WTC11 (cell line): ENCODE data around the gene RFX3. TPM values are rescaled to one million over a fixed set of nuclear protein-coding genes. Genes with fewer than 3 reads are reported as not detected.

Experiments
- AFF4 ChIP-seq: sonication (generic); formaldehyde crosslinking; IDR thresholded peaks from 2 replicates; pipeline ENCODE4 v1.8.1; 2023; ENCODE audit warnings: mild to moderate bottlenecking, missing genetic modification reagents, borderline replicate concordance
- AR ChIP-seq: fragments of 250-450 bp; sonication (Bioruptor Pico); IDR thresholded peaks from 2 replicates; pipeline ENCODE4 v1.9.0; 2021; ENCODE audit warnings: mild to moderate bottlenecking
- CREB1 ChIP-seq: sonication (generic); formaldehyde crosslinking; IDR thresholded peaks from 2 replicates; pipeline ENCODE4 v1.8.0; 2023; ENCODE audit warnings: mild to moderate bottlenecking, missing genetic modification reagents
- E2F4 ChIP-seq: sonication (generic); formaldehyde crosslinking; IDR thresholded peaks from 2 replicates; pipeline ENCODE4 v1.8.1; 2022; ENCODE audit warnings: low read depth, mild to moderate bottlenecking, moderate library complexity, missing genetic modification reagents, borderline replicate concordance
- ELF4 ChIP-seq: sonication (generic); formaldehyde crosslinking; IDR thresholded peaks from 2 replicates; pipeline ENCODE4 v1.8.1; 2022; ENCODE audit warnings: low read depth, mild to moderate bottlenecking, moderate library complexity, missing genetic modification reagents
- EMX1 ChIP-seq: fragments of 250-450 bp; sonication (Bioruptor Pico); IDR thresholded peaks from 2 replicates; pipeline ENCODE4 v1.8.0; 2021; ENCODE audit warnings: mild to moderate bottlenecking
- FOXJ3 ChIP-seq: sonication (generic); formaldehyde crosslinking; IDR thresholded peaks from 2 replicates; pipeline ENCODE4 v1.9.0; 2021; ENCODE audit warnings: missing genetic modification reagents, mild to moderate bottlenecking, borderline replicate concordance
- FOXK1 ChIP-seq: sonication (generic); formaldehyde crosslinking; IDR thresholded peaks from 2 replicates; pipeline ENCODE4 v1.8.0; 2022; ENCODE audit warnings: mild to moderate bottlenecking, moderate library complexity, missing genetic modification reagents
- FOXP1 ChIP-seq: sonication (generic); formaldehyde crosslinking; IDR thresholded peaks from 2 replicates; pipeline ENCODE4 v1.8.0; 2022; ENCODE audit warnings: missing genetic modification reagents, mild to moderate bottlenecking, moderate library complexity, borderline replicate concordance
- FOXP4 ChIP-seq: sonication (generic); formaldehyde crosslinking; IDR thresholded peaks from 2 replicates; pipeline ENCODE4 v1.8.0; 2022; ENCODE audit warnings: mild to moderate bottlenecking, missing genetic modification reagents
- GRHL2 ChIP-seq: fragments of 250-450 bp; sonication (Bioruptor Pico); IDR thresholded peaks from 2 replicates; pipeline ENCODE4 v1.8.0; 2022; ENCODE audit warnings: mild to moderate bottlenecking, moderate library complexity; ENCODE audit not compliant: insufficient replicate concordance, severe bottlenecking
- HMGXB4 ChIP-seq: sonication (generic); formaldehyde crosslinking; IDR thresholded peaks from 2 replicates; pipeline ENCODE4 v1.8.1; 2023; ENCODE audit warnings: mild to moderate bottlenecking, moderate library complexity, missing genetic modification reagents
- IRF2 ChIP-seq: sonication (generic); formaldehyde crosslinking; IDR thresholded peaks from 2 replicates; pipeline ENCODE4 v1.8.0; 2022; ENCODE audit warnings: low read depth, missing genetic modification reagents, borderline replicate concordance
- JUN ChIP-seq: sonication (generic); formaldehyde crosslinking; IDR thresholded peaks from 2 replicates; pipeline ENCODE4 v1.8.0; 2023; ENCODE audit warnings: mild to moderate bottlenecking, missing genetic modification reagents
- MLX ChIP-seq: sonication (generic); formaldehyde crosslinking; IDR thresholded peaks from 2 replicates; pipeline ENCODE4 v1.8.1; 2023; ENCODE audit warnings: mild to moderate bottlenecking, missing genetic modification reagents, moderate library complexity
- MYBL2 ChIP-seq: sonication (generic); formaldehyde crosslinking; IDR thresholded peaks from 2 replicates; pipeline ENCODE4 v1.8.1; 2023; ENCODE audit warnings: mild to moderate bottlenecking, moderate library complexity, missing genetic modification reagents
- NFATC4 ChIP-seq: fragments of 250-450 bp; sonication (Bioruptor Pico); IDR thresholded peaks from 2 replicates; pipeline ENCODE4 v1.9.0; 2021; ENCODE audit warnings: mild to moderate bottlenecking
- NFE2L1 ChIP-seq: sonication (generic); formaldehyde crosslinking; IDR thresholded peaks from 2 replicates; pipeline ENCODE4 v1.8.1; 2023; ENCODE audit warnings: missing genetic modification reagents
- OVOL2 ChIP-seq: fragments of 250-450 bp; sonication (Bioruptor Pico); IDR thresholded peaks from 2 replicates; pipeline ENCODE4 v1.9.0; 2021; ENCODE audit warnings: mild to moderate bottlenecking, borderline replicate concordance
- PRRX2 ChIP-seq: fragments of 250-450 bp; sonication (Bioruptor Pico); IDR thresholded peaks from 2 replicates; pipeline ENCODE4 v1.8.0; 2021; ENCODE audit warnings: mild to moderate bottlenecking
- RELA ChIP-seq: sonication (generic); formaldehyde crosslinking; IDR thresholded peaks from 2 replicates; pipeline ENCODE4 v1.8.1; 2022; ENCODE audit warnings: missing genetic modification reagents, mild to moderate bottlenecking, borderline replicate concordance
- RORB ChIP-seq: fragments of 250-450 bp; sonication (Bioruptor Pico); IDR thresholded peaks from 2 replicates; pipeline ENCODE4 v1.9.0; 2021; ENCODE audit warnings: mild to moderate bottlenecking
- SOX15 ChIP-seq: fragments of 250-450 bp; sonication (Bioruptor Pico); IDR thresholded peaks from 2 replicates; pipeline ENCODE4 v1.9.0; 2021; ENCODE audit warnings: mild to moderate bottlenecking
- SP1 ChIP-seq: sonication (generic); formaldehyde crosslinking; conservative IDR thresholded peaks from 2 replicates; pipeline ENCODE4 v1.8.1; 2022; ENCODE audit warnings: missing genetic modification reagents
- TEAD4 ChIP-seq: sonication (generic); formaldehyde crosslinking; IDR thresholded peaks from 2 replicates; pipeline ENCODE4 v1.8.0; 2022; ENCODE audit warnings: mild to moderate bottlenecking, missing genetic modification reagents
- ZNF121 ChIP-seq: sonication (generic); formaldehyde crosslinking; IDR thresholded peaks from 2 replicates; pipeline ENCODE4 v1.8.0; 2023; ENCODE audit warnings: missing genetic modification reagents
- ZNF396 ChIP-seq: fragments of 250-450 bp; sonication (Bioruptor Pico); IDR thresholded peaks from 2 replicates; pipeline ENCODE4 v1.8.0; 2021; ENCODE audit warnings: mild to moderate bottlenecking, moderate library complexity, borderline replicate concordance
- total RNA-seq: library from RNA; stranded (reverse); gene quantifications from 3 replicates; pipeline ENCODE4 v1.2.3, GENCODE V29; 2021

Gene RFX3
- total RNA-seq, 1 experiment from 2014 or later: 13.7 TPM

- no peak for TF ChIP-seq RELA (CRISPR knock-in tag)
- no peak for TF ChIP-seq MLX (CRISPR knock-in tag)
- TF ChIP-seq FOXP1: peak; percentile 65; the same call in 1 of the 2 replicates
- TF ChIP-seq NFE2L1: no peak
- no peak for TF ChIP-seq OVOL2 (CRISPR knock-in tag)
- no peak for TF ChIP-seq NFATC4 (CRISPR knock-in tag)
- TF ChIP-seq FOXJ3: no peak
- no peak for TF ChIP-seq ZNF121
- peak; percentile 33; the same call in 1 of the 2 replicates for TF ChIP-seq SP1 (CRISPR knock-in tag)
- TF ChIP-seq RORB: no peak
- no peak for TF ChIP-seq E2F4 (CRISPR knock-in tag)
- peak; percentile 20; the same call in 1 of the 2 replicates for TF ChIP-seq FOXK1 (CRISPR knock-in tag)
- no peak for TF ChIP-seq JUN (CRISPR knock-in tag)
- no peak for TF ChIP-seq EMX1 (CRISPR knock-in tag)
- TF ChIP-seq GRHL2 (CRISPR knock-in tag): no peak
- no peak for TF ChIP-seq CREB1 (CRISPR knock-in tag)
- TF ChIP-seq IRF2 (CRISPR knock-in tag): no peak
- TF ChIP-seq MYBL2: no peak
- peak; percentile 64 for TF ChIP-seq HMGXB4 (CRISPR knock-in tag)
- no peak for TF ChIP-seq SOX15 (CRISPR knock-in tag)
- TF ChIP-seq FOXP4 (CRISPR knock-in tag): no peak
- no peak for TF ChIP-seq ELF4 (CRISPR knock-in tag)
- no peak for TF ChIP-seq AR (CRISPR knock-in tag)
- no peak for TF ChIP-seq ZNF396 (CRISPR knock-in tag)
- TF ChIP-seq PRRX2 (CRISPR knock-in tag): no peak
- TF ChIP-seq AFF4: no peak
- TF ChIP-seq TEAD4 (CRISPR knock-in tag): no peak
Observed at GRCh38 chr9:3181049-3181953, 344.5 kb downstream of the RFX3 start (continued).
